ENCODE measurements around the gene USP9Y. TPM values are rescaled to one million over a fixed set of nuclear protein-coding genes. Genes with fewer than 3 reads are reported as not detected.

The USP9Y gene
- total and polyA plus RNA-seq, 4 experiments from 2014 or later, result 56.3 to 58.9 TPM; not detected in 2

- H3K4me3 Mint-ChIP-seq, result no peak overlapping the region
- Histone ChIP-seq H3K36me3 (ENCODE audit: insufficient read depth, low read length) (no peaks in the 10 kb centered on the region), H3K4me1 (ENCODE audit: insufficient read depth, low read length) (no peaks in the 10 kb centered on the region), H3K27ac (ENCODE audit: low read depth, low read length) (no peak overlapping the region), H3K27me3 (ENCODE audit: insufficient read depth, low read length) (no peaks in the 10 kb centered on the region), H3K4me3 (ENCODE audit: low read length in 2 of 2) (no peak overlapping the region), H3K9me3 (ENCODE audit: control insufficient read depth in 1 of 2, low read length in 2 of 2) (no peaks in the 10 kb centered on the region)
- ChIA-PET POLR2A (ENCODE audit: partially characterized antibody) (no interaction called here), CTCF (ENCODE audit: partially characterized antibody) (no interaction called here)
- peaks cover 0 to 19% of the 10 kb centered on the region in 2 donors for H3K36me3 Mint-ChIP-seq
- no peak for DNase-seq
- H3K27me3 Mint-ChIP-seq, result no peaks in the 10 kb centered on the region
- intact Hi-C loops (cut with micrococcal nuclease), result no loop called here
- H3K4me1 Mint-ChIP-seq, result peaks cover 0 to 1% (median 0%) of the 10 kb centered on the region in 4 donors
- H3K27ac Mint-ChIP-seq, result no peak overlapping the region
- no peaks in the 10 kb centered on the region for H3K9me3 Mint-ChIP-seq
Measured at GRCh38 chrY:12837550-12837949, 136.5 kb downstream of the USP9Y start.

GRCh38 chrY:12841368-12841767 is 140.3 kb downstream of the USP9Y start:
- intact Hi-C loops (cut with micrococcal nuclease), result no loop called here
- no peaks in the 10 kb centered on the region for H3K4me1 Mint-ChIP-seq
- H3K27ac Mint-ChIP-seq, result no peak overlapping the region
- H3K4me3 Mint-ChIP-seq, result no peak overlapping the region
- Histone ChIP-seq H3K9me3 (ENCODE audit: control insufficient read depth in 1 of 2, low read length in 2 of 2) (no peaks in the 10 kb centered on the region), H3K36me3 (ENCODE audit: insufficient read depth, low read length) (no peaks in the 10 kb centered on the region), H3K4me3 (ENCODE audit: low read length in 2 of 2) (no peak overlapping the region), H3K4me1 (ENCODE audit: insufficient read depth, low read length) (no peaks in the 10 kb centered on the region), H3K27me3 (ENCODE audit: insufficient read depth, low read length) (no peaks in the 10 kb centered on the region), H3K27ac (ENCODE audit: low read depth, low read length) (no peak overlapping the region)
- H3K27me3 Mint-ChIP-seq, result no peaks in the 10 kb centered on the region
- peaks cover 0 to 23% of the 10 kb centered on the region in 2 donors for H3K36me3 Mint-ChIP-seq
- no peak for DNase-seq
- ChIA-PET CTCF (ENCODE audit: partially characterized antibody) (no interaction called here), POLR2A (ENCODE audit: partially characterized antibody) (no interaction called here)
- H3K9me3 Mint-ChIP-seq, result no peaks in the 10 kb centered on the region

DNA sequence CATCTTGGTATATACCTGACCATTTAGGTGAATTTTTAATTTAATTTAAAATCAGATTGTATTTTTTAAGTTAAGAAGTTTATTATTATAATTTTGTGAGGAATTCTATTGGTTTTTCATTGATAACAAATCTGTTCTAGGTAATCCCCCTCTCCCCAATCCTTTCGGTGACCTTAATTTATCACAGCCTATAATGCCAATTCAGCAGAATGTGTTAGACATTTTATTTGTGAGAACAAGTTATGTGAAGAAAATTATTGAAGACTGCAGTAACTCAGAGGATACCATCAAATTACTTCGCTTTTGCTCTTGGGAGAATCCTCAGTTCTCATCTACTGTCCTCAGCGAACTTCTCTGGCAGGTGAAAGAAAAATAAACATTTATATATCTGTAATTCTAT is 145.8 kb downstream of the USP9Y start:
- no peaks in the 10 kb centered on the region for H3K36me3 ChIP-seq (ENCODE audit: insufficient read depth, low read length)
- H3K27ac ChIP-seq (ENCODE audit: low read depth, low read length), result no peak overlapping the region
- H3K9me3 Mint-ChIP-seq, result no peaks in the 10 kb centered on the region
- H3K4me1 ChIP-seq (ENCODE audit: insufficient read depth, low read length), result no peaks in the 10 kb centered on the region
- ChIA-PET CTCF (ENCODE audit: partially characterized antibody) (no interaction called here), POLR2A (ENCODE audit: partially characterized antibody) (no interaction called here)
- no peak overlapping the region for H3K4me3 ChIP-seq (ENCODE audit: low read length in 2 of 2)
- H3K27me3 Mint-ChIP-seq, result no peaks in the 10 kb centered on the region
- intact Hi-C loops (cut with micrococcal nuclease), result no loop called here
- H3K27ac Mint-ChIP-seq, result no peak overlapping the region
- H3K4me1 Mint-ChIP-seq, result peaks cover 0 to 4% (median 0%) of the 10 kb centered on the region in 4 donors
- no peak overlapping the region for H3K4me3 Mint-ChIP-seq
- H3K27me3 ChIP-seq (ENCODE audit: insufficient read depth, low read length), result no peaks in the 10 kb centered on the region
- H3K9me3 ChIP-seq (ENCODE audit: control insufficient read depth in 1 of 2, low read length in 2 of 2), result no peaks in the 10 kb centered on the region
- no peak for DNase-seq
- peaks cover 0 to 34% of the 10 kb centered on the region in 2 donors for H3K36me3 Mint-ChIP-seq

GRCh38 chrY:12855791-12856275 is 154.8 kb downstream of the USP9Y start:
- no peak overlapping the region for H3K27ac Mint-ChIP-seq
- CTCF ChIA-PET (ENCODE audit: partially characterized antibody), result no interaction called here

DNA sequence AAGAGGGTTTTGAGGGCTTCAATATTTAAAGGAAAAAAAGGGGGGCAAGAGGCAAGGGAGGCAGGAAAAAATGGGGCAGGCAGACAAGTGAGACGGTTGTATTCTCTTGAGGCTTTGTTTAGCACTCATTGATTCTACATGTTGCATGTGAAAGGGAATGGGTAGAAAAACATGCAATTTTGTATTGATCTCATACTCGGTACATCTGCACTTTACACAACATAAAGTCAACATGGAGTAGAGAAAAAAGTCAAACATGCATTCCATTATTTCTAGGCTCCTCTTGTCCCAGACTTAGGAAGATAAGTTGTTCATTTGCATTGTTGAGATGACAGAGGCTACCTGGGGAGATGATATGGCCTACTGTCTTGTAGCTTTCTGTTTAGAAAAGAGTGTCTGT is 166.9 kb downstream of the USP9Y start:
- H3K36me3 Mint-ChIP-seq, result peaks cover 0 to 3% of the 10 kb centered on the region in 2 donors
- no peak overlapping the region for H3K27ac Mint-ChIP-seq
- Histone ChIP-seq H3K4me1 (ENCODE audit: insufficient read depth, low read length) (no peaks in the 10 kb centered on the region), H3K27ac (ENCODE audit: low read depth, low read length) (no peak overlapping the region), H3K36me3 (ENCODE audit: insufficient read depth, low read length) (no peaks in the 10 kb centered on the region), H3K27me3 (ENCODE audit: insufficient read depth, low read length) (no peaks in the 10 kb centered on the region), H3K4me3 (ENCODE audit: low read length in 2 of 2) (no peak overlapping the region), H3K9me3 (ENCODE audit: control insufficient read depth in 1 of 2, low read length in 2 of 2) (no peaks in the 10 kb centered on the region)
- ChIA-PET CTCF (ENCODE audit: partially characterized antibody) (no interaction called here), POLR2A (ENCODE audit: partially characterized antibody) (no interaction called here)
- no peaks in the 10 kb centered on the region for H3K9me3 Mint-ChIP-seq
- intact Hi-C loops (cut with micrococcal nuclease), result no loop called here
- no peaks in the 10 kb centered on the region for H3K27me3 Mint-ChIP-seq
- DNase-seq, result no peak
- H3K4me1 Mint-ChIP-seq, result no peaks in the 10 kb centered on the region
- no peak overlapping the region for H3K4me3 Mint-ChIP-seq

More at GRCh38 chrY:12855791-12856275, 154.8 kb downstream of the USP9Y start:
- no peak overlapping the region for H3K4me3 Mint-ChIP-seq
- Histone ChIP-seq H3K27me3 (ENCODE audit: insufficient read depth, low read length) (no peaks in the 10 kb centered on the region), H3K36me3 (ENCODE audit: insufficient read depth, low read length) (peaks cover 9% of the 10 kb centered on the region), H3K9me3 (ENCODE audit: control insufficient read depth in 1 of 2, low read length in 2 of 2) (no peaks in the 10 kb centered on the region), H3K4me3 (ENCODE audit: low read length in 2 of 2) (no peak overlapping the region), H3K4me1 (ENCODE audit: insufficient read depth, low read length) (no peaks in the 10 kb centered on the region), H3K27ac (ENCODE audit: low read depth, low read length) (no peak overlapping the region)
- POLR2A ChIA-PET (ENCODE audit: partially characterized antibody), result no interaction called here
- DNase-seq, result no peak
- H3K4me1 Mint-ChIP-seq, result no peaks in the 10 kb centered on the region
- H3K27me3 Mint-ChIP-seq, result no peaks in the 10 kb centered on the region
- no peaks in the 10 kb centered on the region for H3K9me3 Mint-ChIP-seq
- intact Hi-C loops (cut with micrococcal nuclease), result no loop called here
- H3K36me3 Mint-ChIP-seq, result peaks cover 0 to 34% of the 10 kb centered on the region in 2 donors

DNA sequence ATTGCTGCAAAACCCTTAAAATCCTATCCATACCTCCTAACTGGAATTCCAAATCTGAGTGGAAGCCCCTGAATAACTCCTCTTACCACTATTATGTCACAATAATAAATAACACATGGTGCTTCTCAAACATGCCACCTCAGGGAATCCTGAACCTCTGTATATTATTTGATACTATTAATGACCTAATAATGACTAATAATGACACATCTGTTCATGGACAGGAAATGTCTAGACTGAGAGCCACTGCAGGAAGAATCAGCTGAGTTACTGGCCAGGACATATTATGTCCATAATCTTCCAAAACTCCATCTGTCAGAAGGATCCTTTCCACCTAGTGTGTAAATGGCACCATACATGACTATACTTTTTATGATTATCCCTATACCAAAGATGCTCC is 195.9 kb downstream of the USP9Y start:
- Mint-ChIP-seq H3K4me3 (no peak overlapping the region), H3K4me1 (no peaks in the 10 kb centered on the region), H3K27me3 (peaks cover 0 to 3% of the 10 kb centered on the region in 2 donors), H3K36me3 (no peaks in the 10 kb centered on the region), H3K9me3 (no peaks in the 10 kb centered on the region), H3K27ac (no peak overlapping the region)
- Histone ChIP-seq H3K27me3 (ENCODE audit: insufficient read depth, low read length) (no peaks in the 10 kb centered on the region), H3K27ac (ENCODE audit: low read depth, low read length) (no peak overlapping the region), H3K9me3 (ENCODE audit: control insufficient read depth in 1 of 2, low read length in 2 of 2) (no peaks in the 10 kb centered on the region), H3K36me3 (ENCODE audit: insufficient read depth, low read length) (no peaks in the 10 kb centered on the region), H3K4me3 (ENCODE audit: low read length in 2 of 2) (no peak overlapping the region), H3K4me1 (ENCODE audit: insufficient read depth, low read length) (no peaks in the 10 kb centered on the region)
- intact Hi-C loops (cut with micrococcal nuclease), result no loop called here
- ChIA-PET CTCF (ENCODE audit: partially characterized antibody) (no interaction called here), POLR2A (ENCODE audit: partially characterized antibody) (no interaction called here)
- no peak for DNase-seq

DNA sequence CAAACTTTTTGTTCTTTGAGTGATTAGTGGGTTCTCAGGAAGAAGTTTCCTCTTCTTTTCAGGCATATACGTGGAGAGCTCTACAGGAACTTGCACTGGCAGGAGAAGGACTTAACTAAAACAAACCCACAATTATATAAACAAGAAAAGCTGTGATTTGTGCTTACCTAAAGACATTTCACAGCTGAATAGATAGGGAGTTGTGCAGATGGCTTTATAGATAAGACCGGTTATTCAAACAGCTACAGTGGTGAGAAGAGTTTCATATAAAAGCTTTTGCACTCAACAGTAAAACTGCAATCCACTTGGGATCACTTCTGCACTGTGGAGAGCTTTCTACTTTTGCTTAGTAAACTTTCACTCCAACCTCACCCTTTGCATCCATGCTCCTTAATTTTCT is 197.6 kb downstream of the USP9Y start:
- no peak for DNase-seq
- intact Hi-C loops (cut with micrococcal nuclease), result no loop called here
- ChIA-PET POLR2A (ENCODE audit: partially characterized antibody) (no interaction called here), CTCF (ENCODE audit: partially characterized antibody) (no interaction called here)
- Histone ChIP-seq H3K36me3 (ENCODE audit: insufficient read depth, low read length) (no peaks in the 10 kb centered on the region), H3K27ac (ENCODE audit: low read depth, low read length) (no peak overlapping the region), H3K4me1 (ENCODE audit: insufficient read depth, low read length) (no peaks in the 10 kb centered on the region), H3K27me3 (ENCODE audit: insufficient read depth, low read length) (no peaks in the 10 kb centered on the region), H3K9me3 (ENCODE audit: control insufficient read depth in 1 of 2, low read length in 2 of 2) (no peaks in the 10 kb centered on the region), H3K4me3 (ENCODE audit: low read length in 2 of 2) (no peak overlapping the region)
- no peaks in the 10 kb centered on the region for H3K4me1 Mint-ChIP-seq
- H3K4me3 Mint-ChIP-seq, result no peak overlapping the region
- H3K9me3 Mint-ChIP-seq, result no peaks in the 10 kb centered on the region
- H3K27ac Mint-ChIP-seq, result no peak overlapping the region
- no peaks in the 10 kb centered on the region for H3K36me3 Mint-ChIP-seq
- H3K27me3 Mint-ChIP-seq, result peaks cover 0 to 1% of the 10 kb centered on the region in 2 donors

All from CD4-positive, alpha-beta memory T cell (primary cell).